Gastroesophageal sphincter (tissue), 3 donors: ENCODE measurements around the gene APOC1.

ENCODE experiments used
- POLR2A ChIP-seq, 2 donors: fragments of 450-650 bp; IDR thresholded peaks; one replicate each; pipeline ENCODE4 v1.6.1; 2017; ENCODE audit warnings: antibody characterized with exemption in 2 of 2, mild to moderate bottlenecking in 2 of 2, moderate library complexity in 1 of 2
- POLR2AphosphoS5 ChIP-seq: sonication (generic); formaldehyde crosslinking; IDR thresholded peaks from one replicate; pipeline ENCODE4 v1.6.1; 2017; ENCODE audit warnings: antibody characterized with exemption
- TF ChIP-seq, protein P1 (sequence below), 4 experiments: fragments of 200-600 bp in 2 of 4; fragments of 450-650 bp in 2 of 4; sonication (generic) in 1 of 4; IDR thresholded peaks; one replicate each; pipeline ENCODE4 v1.5.1; 2017 to 2019; ENCODE audit warnings: antibody characterized with exemption in 4 of 4, mild to moderate bottlenecking in 2 of 4, moderate library complexity in 2 of 4

DNA sequence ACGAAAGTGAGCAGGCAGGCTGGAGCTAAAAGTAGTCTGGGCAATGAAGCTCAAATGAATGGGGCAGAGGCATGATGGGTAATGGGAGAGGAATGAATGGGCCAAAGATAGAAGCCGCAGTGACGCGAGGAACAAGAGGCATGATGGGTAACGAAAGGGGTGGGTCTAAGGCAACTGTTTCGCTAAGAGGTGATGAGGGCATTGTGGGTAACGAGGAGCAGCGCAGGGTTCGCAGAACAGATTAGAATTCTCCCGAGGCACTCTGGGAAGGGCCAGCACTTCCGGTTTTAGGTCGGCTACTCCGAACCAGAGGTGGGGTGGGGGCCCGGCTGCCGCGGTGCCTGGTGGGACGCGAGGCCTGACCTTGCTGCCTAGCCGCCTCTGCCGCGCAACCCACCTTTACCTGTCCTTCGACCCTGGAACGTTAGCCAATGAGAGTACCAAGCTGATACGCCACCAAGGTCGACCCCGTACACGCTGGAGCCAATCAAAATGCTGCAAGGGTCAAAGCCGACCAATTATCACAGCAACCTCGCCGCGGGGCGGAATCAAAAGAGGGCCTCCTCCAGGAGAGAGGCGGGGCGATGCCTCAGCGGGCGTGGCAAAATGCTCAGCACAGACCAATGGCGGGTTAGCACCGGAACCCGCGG, 23.9 kb upstream of the APOC1 start:
- TF ChIP-seq POLR2A (IDR thresholded peaks at IDR 0.05) (peak in 1 of 2 donors; percentile 24), POLR2AphosphoS5 (peak; percentile 60)
- TF ChIP-seq, protein P1, sequence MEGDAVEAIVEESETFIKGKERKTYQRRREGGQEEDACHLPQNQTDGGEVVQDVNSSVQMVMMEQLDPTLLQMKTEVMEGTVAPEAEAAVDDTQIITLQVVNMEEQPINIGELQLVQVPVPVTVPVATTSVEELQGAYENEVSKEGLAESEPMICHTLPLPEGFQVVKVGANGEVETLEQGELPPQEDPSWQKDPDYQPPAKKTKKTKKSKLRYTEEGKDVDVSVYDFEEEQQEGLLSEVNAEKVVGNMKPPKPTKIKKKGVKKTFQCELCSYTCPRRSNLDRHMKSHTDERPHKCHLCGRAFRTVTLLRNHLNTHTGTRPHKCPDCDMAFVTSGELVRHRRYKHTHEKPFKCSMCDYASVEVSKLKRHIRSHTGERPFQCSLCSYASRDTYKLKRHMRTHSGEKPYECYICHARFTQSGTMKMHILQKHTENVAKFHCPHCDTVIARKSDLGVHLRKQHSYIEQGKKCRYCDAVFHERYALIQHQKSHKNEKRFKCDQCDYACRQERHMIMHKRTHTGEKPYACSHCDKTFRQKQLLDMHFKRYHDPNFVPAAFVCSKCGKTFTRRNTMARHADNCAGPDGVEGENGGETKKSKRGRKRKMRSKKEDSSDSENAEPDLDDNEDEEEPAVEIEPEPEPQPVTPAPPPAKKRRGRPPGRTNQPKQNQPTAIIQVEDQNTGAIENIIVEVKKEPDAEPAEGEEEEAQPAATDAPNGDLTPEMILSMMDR (IDR thresholded peaks at IDR 0.05): peak in 1 of 4 experiments; percentile 13
